ENCODE measurements around the gene PPFIA2.
"Not testable (repeated sequence)": the region's sequence is repeated elsewhere in the genome, so short reads cannot be mapped to it uniquely, and the experiment has no call there.

The PPFIA2 gene

GRCh38 chr12:81659310-81659709, 99.8 kb downstream of the PPFIA2 start:
- DNase-seq, result not testable (repeated sequence)

GRCh38 chr12:81644503-81644902, 114.6 kb downstream of the PPFIA2 start:
- DNase-seq, result peak; percentile 32

GRCh38 chr12:81639196-81639595, 120.0 kb downstream of the PPFIA2 start:
- no peak for DNase-seq

- no peak for DNase-seq
These were observed 126.0 kb downstream of the PPFIA2 start for GRCh38 chr12:81633127-81633526.

- peak; percentile 50 for DNase-seq
These were observed 131.6 kb downstream of the PPFIA2 start for GRCh38 chr12:81627336-81628189.

- no peak for DNase-seq
These were observed 132.7 kb downstream of the PPFIA2 start for GRCh38 chr12:81626406-81626805.

- DNase-seq, result no peak
These were observed 141.2 kb downstream of the PPFIA2 start for GRCh38 chr12:81617915-81618314.

- DNase-seq, result no peak
These were observed 144.0 kb downstream of the PPFIA2 start for GRCh38 chr12:81615026-81615588.

GRCh38 chr12:81610955-81611889, 147.9 kb downstream of the PPFIA2 start:
- no peak for DNase-seq

- no peak for DNase-seq
These were observed 161.1 kb downstream of the PPFIA2 start for GRCh38 chr12:81597928-81598604.

- no peak for DNase-seq
These were observed 162.6 kb downstream of the PPFIA2 start for GRCh38 chr12:81596558-81596957.

GRCh38 chr12:81591256-81591655, 167.9 kb downstream of the PPFIA2 start:
- no peak for DNase-seq

GRCh38 chr12:81590703-81591102, 168.4 kb downstream of the PPFIA2 start:
- not testable (repeated sequence) for DNase-seq

- no peak for DNase-seq
These were observed 170.7 kb downstream of the PPFIA2 start for GRCh38 chr12:81588235-81589008.

GRCh38 chr12:81585787-81586186, 173.4 kb downstream of the PPFIA2 start:
- no peak for DNase-seq

GRCh38 chr12:81573228-81573627, 185.9 kb downstream of the PPFIA2 start:
- DNase-seq, result no peak

- DNase-seq, result no peak
These were observed 186.7 kb downstream of the PPFIA2 start for GRCh38 chr12:81572411-81572810.

- no peak for DNase-seq
These were observed 188.9 kb downstream of the PPFIA2 start for GRCh38 chr12:81570234-81570633.

GRCh38 chr12:81564237-81564636, 194.9 kb downstream of the PPFIA2 start:
- no peak for DNase-seq

- DNase-seq, result no peak
These were observed 201.1 kb downstream of the PPFIA2 start for GRCh38 chr12:81558031-81558430.

- DNase-seq, result no peak
These were observed 212.3 kb downstream of the PPFIA2 start for GRCh38 chr12:81546811-81547210.

GRCh38 chr12:81543621-81544139, 215.5 kb downstream of the PPFIA2 start:
- DNase-seq, result no peak
